B cell (primary cell): ENCODE measurements around the gene FKBP9.
"Not testable (repeated sequence)": the region's sequence is repeated elsewhere in the genome, so short reads cannot be mapped to it uniquely, and the experiment has no call there.

ENCODE experiments used
- CTCF ChIP-seq: fragments of 200-600 bp; IDR thresholded peaks from one replicate; pipeline ENCODE4 v1.8.0; 2022; ENCODE audit warnings: antibody characterized with exemption, mild to moderate bottlenecking
- EZH2 ChIP-seq: IDR thresholded peaks from 2 replicates; pipeline ENCODE4 v1.6.1; 2012; ENCODE audit warnings: borderline replicate concordance, low read depth, mild to moderate bottlenecking, moderate library complexity, low read length; ENCODE audit not compliant: insufficient read depth, poor library complexity, severe bottlenecking

- not testable (repeated sequence) for TF ChIP-seq CTCF, EZH2
Observed at GRCh38 chr7:32967268-32967582, 10.0 kb downstream of the FKBP9 start.
